ENCODE measurements around the gene CCDC88C.

GRCh38 chr14:91235841-91236240, 181.8 kb downstream of the CCDC88C start:
- TF ChIP-seq CTCF (conservative IDR thresholded peaks at IDR 0.05; ENCODE audit: low read depth, low read length) = no peak
- TF ChIP-seq EZH2 (IDR thresholded peaks at IDR 0.05; ENCODE audit: low read length, unreplicated experiment) = no peak
- TF ChIP-seq EZH2phosphoT487 (IDR thresholded peaks at IDR 0.05; ENCODE audit: borderline replicate concordance, low read length) = no peak

Data from PC-3 (cell line).